Measurements from ENCODE around the gene TBC1D9B. TPM values are rescaled to one million over a fixed set of nuclear protein-coding genes. Genes with fewer than 3 reads are reported as not detected.
"Not testable (repeated sequence)": the region's sequence is repeated elsewhere in the genome, so short reads cannot be mapped to it uniquely, and the experiment has no call there.

TBC1D9B gene
- total RNA-seq, 1 donor from 2014 or later: 125 TPM

DNA sequence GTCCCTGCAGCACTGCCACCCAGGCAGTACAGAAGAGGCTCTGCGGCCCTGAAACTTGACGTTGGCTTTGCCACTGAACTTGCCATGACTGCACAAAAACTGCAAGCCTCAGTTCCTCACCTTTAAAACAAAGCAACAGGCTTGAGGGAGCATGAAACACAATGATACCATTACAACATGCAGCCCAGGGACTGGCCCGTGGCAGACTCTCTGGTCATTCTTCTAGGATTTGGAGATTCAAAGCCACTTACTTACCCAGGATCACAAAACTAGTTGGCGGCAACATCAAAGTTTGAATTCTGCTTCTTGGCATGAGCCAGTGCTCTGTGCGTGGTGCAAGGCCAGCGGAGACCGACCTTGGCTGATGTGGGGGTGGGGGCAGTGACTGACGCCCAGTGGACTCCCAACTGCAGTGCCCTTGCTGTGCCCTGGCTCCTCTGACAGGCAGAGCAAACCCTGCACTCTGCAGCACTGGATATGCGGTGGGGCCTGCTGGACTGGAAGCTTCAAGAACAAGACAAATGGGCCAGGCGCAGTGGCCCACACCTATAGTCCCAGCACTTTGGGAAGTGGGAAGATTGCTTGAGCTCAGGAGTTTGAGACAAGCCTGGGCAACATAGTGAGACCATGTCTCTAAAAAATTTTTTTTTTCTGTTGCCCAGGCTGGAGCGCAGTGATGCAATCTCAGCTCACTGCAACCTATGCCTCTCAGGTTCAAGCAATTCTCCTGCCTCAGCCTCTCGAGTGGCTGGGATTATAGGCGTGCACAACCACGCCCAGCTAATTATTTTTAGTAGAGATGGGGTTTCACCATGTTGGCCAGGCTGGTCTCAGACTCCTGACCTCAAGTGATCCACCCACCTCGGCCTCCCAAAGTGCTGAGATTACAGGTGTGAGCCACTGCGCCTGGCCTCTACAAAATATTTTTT is 68.1 kb downstream of the TBC1D9B start:
- peaks cover under 1% of the 10 kb centered on the region for H3K9me3 ChIP-seq
- intact Hi-C loops (cut with DNase I): no loop called here
- no peaks in the 10 kb centered on the region for H3K27me3 ChIP-seq
- TF ChIP-seq POLR2A (IDR thresholded peaks at IDR 0.05): no peak
- TF ChIP-seq, protein P1, sequence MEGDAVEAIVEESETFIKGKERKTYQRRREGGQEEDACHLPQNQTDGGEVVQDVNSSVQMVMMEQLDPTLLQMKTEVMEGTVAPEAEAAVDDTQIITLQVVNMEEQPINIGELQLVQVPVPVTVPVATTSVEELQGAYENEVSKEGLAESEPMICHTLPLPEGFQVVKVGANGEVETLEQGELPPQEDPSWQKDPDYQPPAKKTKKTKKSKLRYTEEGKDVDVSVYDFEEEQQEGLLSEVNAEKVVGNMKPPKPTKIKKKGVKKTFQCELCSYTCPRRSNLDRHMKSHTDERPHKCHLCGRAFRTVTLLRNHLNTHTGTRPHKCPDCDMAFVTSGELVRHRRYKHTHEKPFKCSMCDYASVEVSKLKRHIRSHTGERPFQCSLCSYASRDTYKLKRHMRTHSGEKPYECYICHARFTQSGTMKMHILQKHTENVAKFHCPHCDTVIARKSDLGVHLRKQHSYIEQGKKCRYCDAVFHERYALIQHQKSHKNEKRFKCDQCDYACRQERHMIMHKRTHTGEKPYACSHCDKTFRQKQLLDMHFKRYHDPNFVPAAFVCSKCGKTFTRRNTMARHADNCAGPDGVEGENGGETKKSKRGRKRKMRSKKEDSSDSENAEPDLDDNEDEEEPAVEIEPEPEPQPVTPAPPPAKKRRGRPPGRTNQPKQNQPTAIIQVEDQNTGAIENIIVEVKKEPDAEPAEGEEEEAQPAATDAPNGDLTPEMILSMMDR (IDR thresholded peaks at IDR 0.05): no peak
- TF ChIP-seq POLR2AphosphoS5 (IDR thresholded peaks at IDR 0.05; ENCODE audit: insufficient read depth in 1 of 2, low read depth in 1 of 2): peak in 1 of 2 donors; percentile 17
- no peak for DNase-seq (ENCODE audit: extremely low spot score in 2 of 2)
- peaks cover 7 to 54% of the 10 kb centered on the region in 2 donors for H3K36me3 ChIP-seq
- peaks cover 9% of the 10 kb centered on the region for H3K4me1 ChIP-seq
- H3K27ac ChIP-seq: no peak overlapping the region
- H3K4me3 ChIP-seq: no peak overlapping the region

DNA sequence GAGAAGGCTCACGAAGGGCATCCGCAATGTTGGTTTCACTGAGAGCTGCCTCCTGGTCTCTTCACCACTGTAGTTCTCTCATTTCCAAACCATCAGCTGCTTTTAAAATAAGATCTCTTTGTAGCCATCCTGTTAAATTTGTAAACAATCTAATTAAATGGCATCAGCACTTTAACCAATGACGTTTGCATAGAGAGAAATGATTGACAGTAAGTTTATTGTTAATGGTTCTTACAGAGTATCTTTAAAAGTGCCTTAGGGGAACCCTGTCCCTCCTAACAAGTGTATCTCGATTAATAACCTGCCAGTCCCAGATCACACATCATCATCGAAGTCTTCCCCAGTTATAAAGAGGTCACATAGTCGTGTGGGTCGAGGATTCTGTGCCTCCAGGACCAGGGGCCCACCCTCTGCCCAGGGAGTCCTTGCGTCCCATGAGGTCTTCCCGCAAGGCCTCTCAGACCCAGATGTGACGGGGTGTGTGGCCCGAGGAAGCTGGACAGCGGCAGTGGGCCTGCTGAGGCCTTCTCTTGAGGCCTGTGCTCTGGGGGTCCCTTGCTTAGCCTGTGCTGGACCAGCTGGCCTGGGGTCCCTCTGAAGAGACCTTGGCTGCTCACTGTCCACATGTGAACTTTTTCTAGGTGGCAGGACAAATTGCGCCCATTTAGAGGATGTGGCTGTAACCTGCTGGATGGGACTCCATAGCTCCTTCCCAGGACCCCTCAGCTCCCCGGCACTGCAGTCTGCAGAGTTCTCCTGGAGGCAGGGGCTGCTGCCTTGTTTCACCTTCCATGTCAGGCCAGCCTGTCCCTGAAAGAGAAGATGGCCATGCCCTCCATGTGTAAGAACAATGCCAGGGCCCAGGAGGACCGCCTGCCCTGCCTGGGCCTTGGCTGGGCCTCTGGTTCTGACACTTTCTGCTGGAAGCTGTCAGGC is 70.4 kb downstream of the TBC1D9B start:
- DNase-seq (ENCODE audit: extremely low spot score in 2 of 2): no peak
- intact Hi-C loops (cut with DNase I): no loop called here
- Histone ChIP-seq H3K27ac (no peak overlapping the region), H3K9me3 (no peaks in the 10 kb centered on the region), H3K4me1 (peaks cover 9% of the 10 kb centered on the region), H3K36me3 (peaks cover 7 to 67% of the 10 kb centered on the region in 2 donors), H3K27me3 (no peaks in the 10 kb centered on the region), H3K4me3 (no peak overlapping the region)
- TF ChIP-seq POLR2A (IDR thresholded peaks at IDR 0.05): no peak
- peak in 1 of 2 donors; percentile 32 for TF ChIP-seq POLR2AphosphoS5 (IDR thresholded peaks at IDR 0.05; ENCODE audit: insufficient read depth in 1 of 2, low read depth in 1 of 2)

DNA sequence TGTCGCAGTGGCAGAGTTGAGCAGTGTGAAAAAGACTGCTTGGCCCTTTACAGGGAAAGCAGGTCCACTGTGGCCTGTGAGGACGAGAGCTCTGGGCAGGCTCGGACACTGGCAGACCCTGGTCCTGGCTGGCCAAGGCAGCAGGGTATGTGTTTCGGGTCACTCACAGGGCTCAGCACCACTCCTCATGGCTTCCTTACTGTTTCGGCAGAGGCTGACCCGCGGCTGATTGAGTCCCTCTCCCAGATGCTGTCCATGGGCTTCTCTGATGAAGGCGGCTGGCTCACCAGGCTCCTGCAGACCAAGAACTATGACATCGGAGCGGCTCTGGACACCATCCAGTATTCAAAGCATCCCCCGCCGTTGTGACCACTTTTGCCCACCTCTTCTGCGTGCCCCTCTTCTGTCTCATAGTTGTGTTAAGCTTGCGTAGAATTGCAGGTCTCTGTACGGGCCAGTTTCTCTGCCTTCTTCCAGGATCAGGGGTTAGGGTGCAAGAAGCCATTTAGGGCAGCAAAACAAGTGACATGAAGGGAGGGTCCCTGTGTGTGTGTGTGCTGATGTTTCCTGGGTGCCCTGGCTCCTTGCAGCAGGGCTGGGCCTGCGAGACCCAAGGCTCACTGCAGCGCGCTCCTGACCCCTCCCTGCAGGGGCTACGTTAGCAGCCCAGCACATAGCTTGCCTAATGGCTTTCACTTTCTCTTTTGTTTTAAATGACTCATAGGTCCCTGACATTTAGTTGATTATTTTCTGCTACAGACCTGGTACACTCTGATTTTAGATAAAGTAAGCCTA is 71.3 kb downstream of the TBC1D9B start:
- intact Hi-C loops (cut with DNase I): no loop called here
- H3K36me3 ChIP-seq: peaks cover 7 to 68% of the 10 kb centered on the region in 2 donors

DNA sequence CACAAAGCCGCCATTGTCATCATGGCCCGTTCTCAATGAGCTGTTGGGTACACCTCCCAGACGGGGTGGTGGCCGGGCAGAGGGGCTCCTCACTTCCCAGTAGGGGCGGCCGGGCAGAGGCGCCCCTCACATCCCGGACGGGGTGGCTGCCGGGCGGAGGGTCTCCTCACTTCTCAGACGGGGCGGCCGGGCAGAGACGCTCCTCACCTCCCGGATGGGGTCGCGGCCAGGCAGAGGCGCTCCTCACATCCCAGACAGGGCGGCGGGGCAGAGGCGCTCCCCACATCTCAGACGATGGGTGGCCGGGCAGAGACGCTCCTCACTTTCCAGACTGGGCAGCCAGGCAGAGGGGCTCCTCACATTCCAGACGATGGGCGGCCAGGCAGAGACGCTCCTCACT is 72.8 kb downstream of the TBC1D9B start:
- H3K4me1 ChIP-seq; DNase-seq (ENCODE audit: extremely low spot score in 2 of 2); H3K4me3 ChIP-seq; H3K27ac ChIP-seq; H3K27me3 ChIP-seq; intact Hi-C loops (cut with DNase I); H3K9me3 ChIP-seq: not testable (repeated sequence)
- H3K36me3 ChIP-seq: peaks cover 7 to 74% of the 10 kb centered on the region in 2 donors

More for the DNA sequence above, 71.3 kb downstream of the TBC1D9B start:
- no peak for DNase-seq (ENCODE audit: extremely low spot score in 2 of 2)
- H3K9me3 ChIP-seq: no peaks in the 10 kb centered on the region
- H3K4me3 ChIP-seq: no peak overlapping the region
- H3K27me3 ChIP-seq: no peaks in the 10 kb centered on the region
- peaks cover 9% of the 10 kb centered on the region for H3K4me1 ChIP-seq
- TF ChIP-seq, protein P1 (IDR thresholded peaks at IDR 0.05): peak in 1 of 3 experiments; percentile 0
- TF ChIP-seq POLR2AphosphoS5 (IDR thresholded peaks at IDR 0.05; ENCODE audit: insufficient read depth in 1 of 2, low read depth in 1 of 2): peak in 1 of 2 donors; percentile 37
- TF ChIP-seq POLR2A (IDR thresholded peaks at IDR 0.05): no peak
- H3K27ac ChIP-seq: no peak overlapping the region

DNA sequence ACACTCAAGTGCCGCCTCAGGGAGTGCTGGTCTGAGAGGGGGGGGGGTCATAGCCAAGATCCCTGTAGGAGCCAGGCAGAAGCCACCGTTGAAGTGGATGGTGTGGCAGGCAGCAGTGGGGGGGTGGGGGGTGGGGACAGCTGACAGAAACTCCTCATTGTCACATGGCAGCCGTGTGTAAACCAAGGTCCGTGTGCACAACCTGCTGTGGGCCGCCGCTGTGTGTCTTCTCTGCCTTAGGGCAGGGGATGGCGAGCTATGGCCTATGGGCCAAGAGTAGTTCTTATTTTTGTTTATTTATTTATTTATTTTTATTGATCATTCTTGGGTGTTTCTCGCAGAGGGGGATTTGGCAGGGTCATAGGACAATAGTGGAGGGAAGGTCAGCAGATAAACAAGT is 73.6 kb downstream of the TBC1D9B start:
- Histone ChIP-seq H3K4me1 (peaks cover 9% of the 10 kb centered on the region), H3K9me3 (no peaks in the 10 kb centered on the region), H3K4me3 (no peak overlapping the region), H3K27me3 (no peaks in the 10 kb centered on the region), H3K27ac (no peak overlapping the region), H3K36me3 (peaks cover 7 to 79% of the 10 kb centered on the region in 2 donors)
- TF ChIP-seq POLR2A (IDR thresholded peaks at IDR 0.05): no peak
- no peak for TF ChIP-seq POLR2AphosphoS5 (IDR thresholded peaks at IDR 0.05; ENCODE audit: insufficient read depth in 1 of 2, low read depth in 1 of 2)
- TF ChIP-seq, protein P1 (IDR thresholded peaks at IDR 0.05): no peak
- no peak for DNase-seq (ENCODE audit: extremely low spot score in 2 of 2)
- intact Hi-C loops (cut with DNase I): no loop called here

Data from vagina (tissue), 2 donors.